ENCODE measurements around the gene CAMK2A. TPM values are rescaled to one million over a fixed set of nuclear protein-coding genes. Genes with fewer than 3 reads are reported as not detected.

CAMK2A gene
- total RNA-seq, 2 experiments from 2014 or later, result not detected

- H2AFZ ChIP-seq (ENCODE audit: low read length), result no peak overlapping the region
- no peaks in the 10 kb centered on the region for H3K9me3 ChIP-seq (ENCODE audit: low read length)
- BruUV-seq (replicated peaks), result no TSS peak
- H3K9me2 ChIP-seq (ENCODE audit: insufficient read depth, low read length), result no peaks in the 10 kb centered on the region
- DNase-seq (ENCODE audit: low spot score), result no peak
- TF ChIP-seq EZH2phosphoT487 (IDR thresholded peaks at IDR 0.05; ENCODE audit: borderline replicate concordance, low read depth, low read length) (no peak), CTCF (conservative IDR thresholded peaks at IDR 0.05; ENCODE audit: low read length) (no peak)
- intact Hi-C loops (cut with micrococcal nuclease; ENCODE audit: unreplicated experiment), result no loop called here
- no peak overlapping the region for H3K4me3 ChIP-seq (ENCODE audit: low read depth, low read length, poor library complexity, severe bottlenecking)
- H3K4me1 ChIP-seq (ENCODE audit: insufficient read depth, low read length, poor library complexity, severe bottlenecking), result peaks cover 7% of the 10 kb centered on the region
- no peak overlapping the region for H3K27ac ChIP-seq (ENCODE audit: low read depth, low read length, poor library complexity, severe bottlenecking)
- H3K4me2 ChIP-seq (ENCODE audit: low read length), result no peak overlapping the region
- H4K20me1 ChIP-seq (ENCODE audit: insufficient read depth, low read length), result no peaks in the 10 kb centered on the region
- ChIA-PET POLR2A (interaction anchor here (1.3 kb wide), 1 partner anchor 16 kb away, joined by 3 read pairs; no protein-coding TSS in a partner anchor), CTCF (ENCODE audit: unreplicated experiment) (no interaction called here)
- H3K36me3 ChIP-seq (ENCODE audit: insufficient read depth, low read length), result no peaks in the 10 kb centered on the region
- no peaks in the 10 kb centered on the region for H3K79me2 ChIP-seq (ENCODE audit: insufficient read depth, low read depth, low read length)
Measured at GRCh38 chr5:150335778-150336177, 46.2 kb upstream of the CAMK2A start.

DNA sequence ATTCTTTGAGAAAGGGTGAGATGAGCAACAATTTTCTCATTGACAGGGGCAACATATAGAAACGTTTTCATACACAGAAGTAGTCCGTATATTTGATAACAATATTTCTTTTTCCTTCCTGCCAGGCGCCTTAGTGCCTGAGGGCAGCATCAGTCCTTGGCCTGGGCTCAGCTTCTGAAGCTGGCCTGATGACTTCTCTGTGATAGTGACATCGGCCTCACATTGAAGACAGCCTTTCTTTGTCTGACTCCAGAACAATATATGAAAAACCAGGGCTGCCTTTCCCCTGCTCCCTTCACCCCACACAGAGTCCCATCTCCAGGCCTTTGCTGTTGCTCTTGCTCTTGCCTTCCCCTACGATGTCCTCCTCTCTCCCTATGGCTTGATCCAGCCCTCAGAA lies 43.8 kb upstream of the CAMK2A start:
- CTCF ChIA-PET (ENCODE audit: unreplicated experiment), result no interaction called here
- no peak overlapping the region for H3K4me3 ChIP-seq (ENCODE audit: low read depth, low read length, poor library complexity, severe bottlenecking)
- DNase-seq (ENCODE audit: low spot score), result no peak
- no peaks in the 10 kb centered on the region for H3K4me1 ChIP-seq (ENCODE audit: insufficient read depth, low read length, poor library complexity, severe bottlenecking)
- no peaks in the 10 kb centered on the region for H3K36me3 ChIP-seq (ENCODE audit: insufficient read depth, low read length)
- H3K9me3 ChIP-seq (ENCODE audit: low read length), result no peaks in the 10 kb centered on the region
- no peaks in the 10 kb centered on the region for H3K79me2 ChIP-seq (ENCODE audit: insufficient read depth, low read depth, low read length)
- no peak overlapping the region for H2AFZ ChIP-seq (ENCODE audit: low read length)
- H4K20me1 ChIP-seq (ENCODE audit: insufficient read depth, low read length), result no peaks in the 10 kb centered on the region
- TF ChIP-seq EZH2phosphoT487 (IDR thresholded peaks at IDR 0.05; ENCODE audit: borderline replicate concordance, low read depth, low read length) (no peak), CTCF (conservative IDR thresholded peaks at IDR 0.05; ENCODE audit: low read length) (no peak)
- no peaks in the 10 kb centered on the region for H3K9me2 ChIP-seq (ENCODE audit: insufficient read depth, low read length)
- POLR2A ChIA-PET, result no interaction called here
- BruUV-seq (replicated peaks), result no TSS peak
- no peak overlapping the region for H3K4me2 ChIP-seq (ENCODE audit: low read length)
- no peak overlapping the region for H3K27ac ChIP-seq (ENCODE audit: low read depth, low read length, poor library complexity, severe bottlenecking)
- intact Hi-C loops (cut with micrococcal nuclease; ENCODE audit: unreplicated experiment), result no loop called here

DNA sequence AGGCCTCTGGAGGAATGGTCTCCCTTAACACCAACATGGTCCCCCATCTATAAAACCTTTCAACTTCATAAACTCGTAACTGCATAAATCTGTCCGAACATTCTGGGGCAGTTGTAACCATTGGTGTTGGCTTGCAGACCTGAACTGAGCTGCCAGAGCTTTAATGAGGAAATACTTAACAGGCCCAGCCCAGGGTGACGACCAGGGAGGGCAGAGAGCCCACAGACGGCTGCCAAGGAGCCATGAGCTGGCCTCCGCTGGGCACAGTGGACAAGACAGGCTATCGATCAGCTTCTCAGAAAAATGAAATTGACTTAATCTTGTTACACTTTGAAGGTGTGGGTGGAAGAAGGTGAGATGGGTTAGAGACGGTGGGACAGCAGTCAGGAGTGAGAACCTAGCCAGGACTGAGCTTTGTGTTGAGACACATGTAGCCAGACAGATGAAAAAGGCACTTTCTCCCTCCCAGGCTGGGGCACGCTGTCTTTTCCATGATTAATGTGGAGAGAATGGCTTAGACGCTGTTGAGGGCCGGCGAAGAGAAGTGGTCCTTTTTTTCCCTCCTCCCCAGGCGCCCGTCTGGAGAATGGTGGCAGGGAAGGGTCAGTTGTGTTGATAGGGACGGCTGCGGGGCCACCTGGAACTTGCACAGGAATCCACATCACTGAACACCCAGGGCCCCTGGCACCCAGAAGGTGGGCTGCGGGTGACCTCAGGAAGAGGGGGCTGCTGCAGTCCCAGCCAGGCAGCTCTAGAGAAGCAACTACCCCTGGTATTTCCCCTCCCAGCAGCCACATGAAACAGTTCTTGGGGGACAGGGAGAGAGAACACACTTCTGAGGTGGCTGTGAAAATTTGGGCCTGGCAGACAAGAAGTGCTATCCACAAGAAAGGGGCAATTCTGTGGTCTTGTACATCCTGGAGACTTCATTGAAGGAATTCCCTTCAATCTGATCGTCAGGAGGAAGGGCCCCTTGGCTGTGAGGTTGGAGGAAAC lies 40.6 kb upstream of the CAMK2A start:
- no TSS peak for BruUV-seq (replicated peaks)
- Histone ChIP-seq H2AFZ (ENCODE audit: low read length) (no peak overlapping the region), H3K4me2 (ENCODE audit: low read length) (no peak overlapping the region), H3K4me1 (ENCODE audit: insufficient read depth, low read length, poor library complexity, severe bottlenecking) (no peaks in the 10 kb centered on the region), H3K27ac (ENCODE audit: low read depth, low read length, poor library complexity, severe bottlenecking) (no peak overlapping the region), H3K36me3 (ENCODE audit: insufficient read depth, low read length) (no peaks in the 10 kb centered on the region), H3K9me3 (ENCODE audit: low read length) (no peaks in the 10 kb centered on the region), H3K79me2 (ENCODE audit: insufficient read depth, low read depth, low read length) (no peaks in the 10 kb centered on the region), H3K4me3 (ENCODE audit: low read depth, low read length, poor library complexity, severe bottlenecking) (no peak overlapping the region), H3K9me2 (ENCODE audit: insufficient read depth, low read length) (no peaks in the 10 kb centered on the region), H4K20me1 (ENCODE audit: insufficient read depth, low read length) (no peaks in the 10 kb centered on the region)
- TF ChIP-seq CTCF (conservative IDR thresholded peaks at IDR 0.05; ENCODE audit: low read length), result no peak
- TF ChIP-seq EZH2phosphoT487 (IDR thresholded peaks at IDR 0.05; ENCODE audit: borderline replicate concordance, low read depth, low read length), result no peak
- intact Hi-C loops (cut with micrococcal nuclease; ENCODE audit: unreplicated experiment), result no loop called here
- POLR2A ChIA-PET, result no interaction called here
- CTCF ChIA-PET (ENCODE audit: unreplicated experiment), result no interaction called here
- no peak for DNase-seq (ENCODE audit: low spot score)
